ENCODE results near the gene DDIAS. TPM values are rescaled to one million over a fixed set of nuclear protein-coding genes. Genes with fewer than 3 reads are reported as not detected.
A peak's percentile ranks its signal among the peaks of the same experiment; 100 is the strongest.
"Not testable (repeated sequence)": the region's sequence is repeated elsewhere in the genome, so short reads cannot be mapped to it uniquely, and the experiment has no call there.

Gene DDIAS
- total RNA-seq, 2 donors from 2014 or later: 0.86 to 2.3 TPM

DNA sequence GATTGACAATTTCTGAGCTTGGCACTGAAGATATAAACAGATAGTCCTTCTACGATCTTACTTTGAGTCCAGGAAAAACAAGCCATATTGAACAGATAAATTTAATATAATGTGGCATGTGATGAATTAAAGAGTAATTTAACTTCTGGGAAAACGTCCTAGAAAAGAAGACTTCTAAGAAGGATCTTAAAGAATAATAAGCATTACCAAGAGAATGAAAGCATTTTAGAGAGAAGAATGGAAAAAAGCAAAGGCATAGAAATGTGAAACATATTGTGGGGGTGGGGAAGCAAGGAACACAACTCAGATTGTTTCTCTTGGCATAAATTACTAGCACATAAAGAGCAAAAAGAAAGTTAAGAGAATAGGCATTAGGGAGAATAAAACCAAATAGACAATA lies 5.4 kb downstream of the DDIAS start:
- intact Hi-C loops (cut with DNase I): loop anchor here (2.0 to 10.0 kb wide), 4 partner anchors 178 to 344 kb away; no protein-coding TSS in a partner anchor
- DNase-seq (no peak), ATAC-seq (no peak)

DNA sequence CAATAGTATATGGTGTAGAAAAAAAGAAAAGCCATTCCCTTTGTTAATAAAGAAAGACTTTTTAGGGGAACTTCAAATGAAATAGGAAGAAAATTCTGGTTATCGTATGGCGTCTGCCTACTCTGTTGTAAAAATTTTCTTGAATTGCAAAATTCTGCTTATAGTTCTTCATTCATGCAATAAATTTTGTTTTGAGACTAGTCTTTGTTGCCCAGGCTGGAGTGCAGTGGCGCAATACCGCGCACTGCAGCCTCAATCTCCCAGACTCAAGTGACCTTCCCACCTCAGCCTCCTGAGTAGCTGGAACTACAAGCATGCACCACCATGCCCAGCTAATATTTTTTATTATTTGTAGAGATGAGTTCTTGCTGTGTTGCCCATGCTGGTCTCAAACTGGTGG lies 5.8 kb downstream of the DDIAS start:
- no peak for ATAC-seq

DNA sequence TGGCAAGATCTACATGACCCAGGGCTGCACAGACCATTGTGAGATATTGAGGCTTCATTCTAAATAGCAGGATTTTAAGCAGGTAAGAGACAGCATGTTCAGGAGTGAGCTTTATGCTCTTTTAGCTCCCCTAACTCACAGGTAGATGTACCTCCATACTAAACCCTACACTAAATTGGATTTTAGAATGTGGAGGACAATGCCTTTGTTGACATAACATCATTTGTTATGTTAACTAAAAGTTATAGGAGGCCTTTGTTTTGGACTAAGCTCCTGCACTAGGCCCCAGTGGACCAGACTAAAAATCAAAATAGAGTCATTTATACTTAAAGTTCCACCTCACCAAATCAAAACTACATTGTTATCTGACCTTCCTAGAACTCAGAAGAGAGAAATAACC lies 6.8 kb downstream of the DDIAS start:
- ATAC-seq (no peak), DNase-seq (no peak)
- intact Hi-C loops (cut with DNase I): loop anchor here (10.0 kb wide), 3 partner anchors 176 to 336 kb away; no protein-coding TSS in a partner anchor

More for the DNA sequence above, 5.8 kb downstream of the DDIAS start:
- no peak for DNase-seq
- intact Hi-C loops (cut with DNase I): loop anchor here (2.0 to 10.0 kb wide), 4 partner anchors 177 to 343 kb away; no protein-coding TSS in a partner anchor

GRCh38 chr11:82909015-82909640 lies 7.6 kb downstream of the DDIAS start:
- intact Hi-C loops (cut with DNase I): loop anchor here (10.0 kb wide), 3 partner anchors 176 to 336 kb away; no protein-coding TSS in a partner anchor
- DNase-seq (no peak), ATAC-seq (no peak)

DNA sequence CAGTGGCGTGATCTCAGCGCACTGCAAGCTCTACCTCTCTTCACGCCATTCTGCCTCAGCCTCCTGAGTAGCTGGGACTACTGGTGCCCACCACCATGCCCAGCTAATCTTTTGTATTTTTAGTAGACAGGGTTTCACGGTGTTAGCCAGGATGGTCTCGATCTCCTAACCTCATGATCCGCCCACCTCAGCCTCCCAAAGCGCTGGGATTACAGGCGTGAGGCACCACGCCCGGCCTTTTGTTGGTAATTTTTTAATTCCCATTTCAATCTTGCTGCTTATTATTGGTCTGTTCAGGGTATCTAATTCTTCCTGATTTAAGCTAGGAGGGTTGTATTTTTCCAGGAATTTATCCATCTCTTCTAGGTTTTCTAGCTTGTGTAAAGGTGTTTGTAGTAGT lies 18.2 kb downstream of the DDIAS start:
- not testable (repeated sequence) for ATAC-seq
- intact Hi-C loops (cut with DNase I): loop anchor here in 1 of 2 donors (10.0 kb wide), 1 partner anchor 55 kb away; no protein-coding TSS in a partner anchor

GRCh38 chr11:82920227-82920626 lies 18.7 kb downstream of the DDIAS start:
- not testable (repeated sequence) for DNase-seq, ATAC-seq
- intact Hi-C loops (cut with DNase I): loop anchor here in 1 of 2 donors (10.0 kb wide), 1 partner anchor 55 kb away; no protein-coding TSS in a partner anchor

More for the DNA sequence above, 18.2 kb downstream of the DDIAS start:
- DNase-seq: not testable (repeated sequence)

GRCh38 chr11:82922396-82923173 lies 21.0 kb downstream of the DDIAS start:
- DNase-seq, ATAC-seq: not testable (repeated sequence)
- intact Hi-C loops (cut with DNase I): loop anchor here in 1 of 2 donors (10.0 kb wide), 1 partner anchor 58 kb away; no protein-coding TSS in a partner anchor

- intact Hi-C loops (cut with DNase I): loop anchor here in 1 of 2 donors (10.0 kb wide), 1 partner anchor 60 kb away; no protein-coding TSS in a partner anchor
- ATAC-seq (no peak), DNase-seq (no peak)
Observed at GRCh38 chr11:82924522-82925224, 23.1 kb downstream of the DDIAS start.

- ATAC-seq (peak; percentile 41 to 50), DNase-seq (no peak)
- intact Hi-C loops (cut with DNase I): loop anchor here in 1 of 2 donors (10.0 kb wide), 1 partner anchor 63 kb away; no protein-coding TSS in a partner anchor
Observed at GRCh38 chr11:82927264-82927880, 25.8 kb downstream of the DDIAS start.

DNA sequence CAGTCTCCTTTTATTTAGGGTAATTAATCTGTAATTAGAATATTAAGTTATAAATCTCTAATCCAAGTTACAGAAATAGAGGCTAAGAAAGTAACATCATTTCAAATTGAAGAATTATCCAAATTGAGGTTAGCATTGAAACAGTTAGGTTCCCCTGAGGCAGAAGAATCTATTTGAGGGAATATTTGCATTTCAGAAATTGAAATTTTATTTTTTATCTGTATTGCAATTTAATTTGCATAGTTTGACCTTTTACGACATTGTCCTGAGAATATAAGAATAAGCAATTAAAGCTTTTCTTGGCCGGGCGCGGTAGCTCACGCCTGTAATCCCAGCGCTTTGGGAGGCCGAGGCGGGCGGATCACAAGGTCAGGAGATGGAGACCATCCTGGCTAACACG lies 27.6 kb downstream of the DDIAS start:
- no peak for ATAC-seq
- no peak for DNase-seq
- intact Hi-C loops (cut with DNase I): loop anchor here in 1 of 2 donors (10.0 kb wide), 1 partner anchor 64 kb away; no protein-coding TSS in a partner anchor

GRCh38 chr11:82930229-82930628 lies 28.7 kb downstream of the DDIAS start:
- intact Hi-C loops (cut with DNase I): loop anchor here in 1 of 2 donors (5.0 kb wide), 1 partner anchor 147 kb away; no protein-coding TSS in a partner anchor
- ATAC-seq (no peak), DNase-seq (no peak)

DNA sequence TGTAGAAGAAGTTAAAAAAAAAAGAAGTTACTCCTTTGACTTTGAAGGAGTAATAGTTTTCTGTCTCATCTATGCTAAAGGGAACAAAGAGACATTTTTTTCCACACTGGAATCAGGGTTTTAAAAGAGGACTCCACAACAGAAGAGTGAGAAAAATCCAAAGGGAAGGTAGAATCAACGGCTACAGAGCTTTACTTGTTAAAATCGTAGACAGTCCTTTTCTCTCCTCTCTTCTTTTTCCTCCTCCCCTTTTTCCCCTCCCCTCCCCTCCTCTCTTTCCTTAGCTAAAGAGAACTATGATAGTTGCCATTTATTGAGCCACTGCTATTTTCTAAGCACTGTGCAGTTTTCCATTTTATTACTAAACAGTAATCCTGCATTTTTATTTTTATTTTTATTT lies 29.2 kb downstream of the DDIAS start:
- intact Hi-C loops (cut with DNase I): loop anchor here in 1 of 2 donors (5.0 kb wide), 1 partner anchor 147 kb away; no protein-coding TSS in a partner anchor
- DNase-seq (no peak), ATAC-seq (no peak)

GRCh38 chr11:82932564-82932963 lies 31.0 kb downstream of the DDIAS start:
- DNase-seq (no peak), ATAC-seq (no peak)
- intact Hi-C loops (cut with DNase I): loop anchor here in 1 of 2 donors (5.0 kb wide), 1 partner anchor 145 kb away; no protein-coding TSS in a partner anchor

- ATAC-seq (no peak), DNase-seq (no peak)
- intact Hi-C loops (cut with DNase I): no loop called here
Observed at GRCh38 chr11:82936261-82936660, 34.7 kb downstream of the DDIAS start.

DNA sequence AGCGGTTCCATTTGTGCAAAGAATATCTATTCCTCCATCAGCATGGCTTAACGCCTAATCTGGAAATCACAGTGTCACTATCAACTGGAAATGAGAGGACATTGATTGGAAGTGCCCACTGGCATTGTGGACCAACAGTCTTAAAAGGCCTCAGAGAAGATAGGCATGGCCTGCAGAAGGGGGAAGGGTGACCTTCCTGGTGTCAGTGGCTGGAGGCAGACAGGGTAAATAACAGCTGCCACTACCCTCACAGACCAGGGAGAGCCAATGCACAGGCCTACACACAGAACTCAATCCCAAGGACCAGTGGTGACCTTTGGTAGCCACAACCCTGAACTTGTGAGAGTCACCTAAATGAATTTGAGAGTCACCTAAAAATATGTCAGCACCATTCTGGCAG lies 36.0 kb downstream of the DDIAS start:
- intact Hi-C loops (cut with DNase I): no loop called here
- ATAC-seq (no peak), DNase-seq (no peak)

DNA sequence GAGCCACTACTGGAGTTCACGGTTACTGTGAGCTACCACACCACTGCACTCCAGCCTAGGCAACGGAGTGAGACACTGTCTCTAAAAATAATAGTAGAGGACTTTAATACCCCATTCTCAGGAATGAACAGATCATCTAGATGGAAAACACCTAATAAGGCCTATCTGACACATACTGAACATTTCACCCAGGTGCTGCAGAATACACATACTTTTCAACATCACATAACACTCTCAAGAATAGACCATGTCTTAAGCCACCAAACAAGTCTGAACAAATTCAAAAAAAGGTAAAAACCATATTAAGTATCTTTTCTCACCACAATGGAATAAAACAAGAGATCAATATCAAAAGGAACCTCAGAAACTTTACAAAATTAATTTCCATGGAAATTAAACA lies 37.9 kb downstream of the DDIAS start:
- ATAC-seq (no peak), DNase-seq (no peak)
- intact Hi-C loops (cut with DNase I): no loop called here

- no peak for ATAC-seq
- DNase-seq: no peak
- intact Hi-C loops (cut with DNase I): no loop called here
Observed at GRCh38 chr11:82942376-82942775, 40.8 kb downstream of the DDIAS start.

DNA sequence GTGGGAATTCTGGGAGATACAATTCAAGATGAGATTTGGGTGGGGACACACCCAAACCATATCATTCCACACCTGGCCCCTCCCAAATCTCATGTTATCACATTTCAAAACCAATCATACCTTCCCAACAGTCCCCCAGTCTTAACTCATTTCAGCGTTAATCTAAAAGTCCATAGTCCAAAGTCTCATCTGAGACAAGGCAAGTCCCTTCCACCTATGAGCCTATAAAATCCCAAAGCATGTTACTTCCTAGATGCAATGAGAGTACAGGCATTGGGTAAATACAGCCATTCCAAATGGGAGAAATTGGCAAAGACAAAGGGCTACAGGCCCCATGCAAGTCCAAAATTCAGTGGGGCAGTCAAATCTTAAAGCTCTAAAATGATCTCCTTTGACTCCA lies 41.9 kb downstream of the DDIAS start:
- ATAC-seq; intact Hi-C loops (cut with DNase I); DNase-seq: not testable (repeated sequence)
